Uterus (tissue), 4 donors: Measurements from ENCODE around the gene TMED10. TPM values are rescaled to one million over a fixed set of nuclear protein-coding genes. Genes with fewer than 3 reads are reported as not detected.

Source experiments
- DNase-seq, 2 donors: peaks; one replicate each; pipeline ENCODE4 v3.0.0-alpha.2; 2019 to 2020
- H3K27ac ChIP-seq, 2 donors: fragments of 200-600 bp; sonication (generic); 1 replicate in 1 of 2; 2 replicates in 1 of 2; pipeline ENCODE4 v1.5.1; 2016 to 2018
- H3K27me3 ChIP-seq, 2 donors: fragments of 200-600 bp; sonication (generic); one replicate each; pipeline ENCODE4 v1.5.1; 2018 to 2019; ENCODE audit warnings: control low read depth in 1 of 2
- H3K36me3 ChIP-seq, 2 donors: fragments of 200-600 bp; sonication (generic); one replicate each; pipeline ENCODE4 v1.5.1; 2019; ENCODE audit warnings: control low read depth in 1 of 2
- H3K4me1 ChIP-seq, 2 donors: fragments of 200-600 bp; sonication (generic); one replicate each; pipeline ENCODE4 v1.5.1; 2018 to 2019; ENCODE audit warnings: control low read depth in 1 of 2
- H3K4me3 ChIP-seq, 2 donors: fragments of 200-600 bp; sonication (generic); 1 replicate in 1 of 2; 2 replicates in 1 of 2; pipeline ENCODE4 v1.5.1; 2018 to 2019; ENCODE audit warnings: mild to moderate bottlenecking in 1 of 2
- H3K9me3 ChIP-seq, 2 donors: fragments of 200-600 bp; sonication (generic); one replicate each; pipeline ENCODE4 v1.5.1; 2019; ENCODE audit warnings: control low read depth in 1 of 2
- POLR2A ChIP-seq, 2 donors: fragments of 450-650 bp; IDR thresholded peaks; one replicate each; pipeline ENCODE4 v1.6.1; 2016; ENCODE audit warnings: antibody characterized with exemption in 2 of 2, mild to moderate bottlenecking in 1 of 2, moderate library complexity in 1 of 2
- intact Hi-C: fragments of 100-400 bp; cut with DNase I; formaldehyde crosslinking; loops from one replicate; pipeline ENCODE4 v1.15.1; 2023; ENCODE audit warnings: low total_unique reads
- total RNA-seq, 4 donors: library from RNA; depleted of rRNA in 3 of 4; stranded (reverse); fragments of >200 nt in 3 of 4; gene quantifications; one replicate each; pipeline versions ENCODE4 v1.1.0 to v1.2.4, GENCODE V29; 2014 to 2023
- TF ChIP-seq, protein P1 (sequence below), 4 experiments: fragments of 200-600 bp in 2 of 4; fragments of 450-650 bp in 2 of 4; sonication (generic) in 2 of 4; IDR thresholded peaks; one replicate each; pipeline ENCODE4 v1.5.1; 2016 to 2019; ENCODE audit warnings: antibody characterized with exemption in 4 of 4, mild to moderate bottlenecking in 2 of 4, moderate library complexity in 1 of 4
- donor health status: DM: yes; HTN: yes; CAD: no.

Gene TMED10
- 100 to 1,000 TPM; 206 to 389 (median 287) TPM for total RNA-seq

DNA sequence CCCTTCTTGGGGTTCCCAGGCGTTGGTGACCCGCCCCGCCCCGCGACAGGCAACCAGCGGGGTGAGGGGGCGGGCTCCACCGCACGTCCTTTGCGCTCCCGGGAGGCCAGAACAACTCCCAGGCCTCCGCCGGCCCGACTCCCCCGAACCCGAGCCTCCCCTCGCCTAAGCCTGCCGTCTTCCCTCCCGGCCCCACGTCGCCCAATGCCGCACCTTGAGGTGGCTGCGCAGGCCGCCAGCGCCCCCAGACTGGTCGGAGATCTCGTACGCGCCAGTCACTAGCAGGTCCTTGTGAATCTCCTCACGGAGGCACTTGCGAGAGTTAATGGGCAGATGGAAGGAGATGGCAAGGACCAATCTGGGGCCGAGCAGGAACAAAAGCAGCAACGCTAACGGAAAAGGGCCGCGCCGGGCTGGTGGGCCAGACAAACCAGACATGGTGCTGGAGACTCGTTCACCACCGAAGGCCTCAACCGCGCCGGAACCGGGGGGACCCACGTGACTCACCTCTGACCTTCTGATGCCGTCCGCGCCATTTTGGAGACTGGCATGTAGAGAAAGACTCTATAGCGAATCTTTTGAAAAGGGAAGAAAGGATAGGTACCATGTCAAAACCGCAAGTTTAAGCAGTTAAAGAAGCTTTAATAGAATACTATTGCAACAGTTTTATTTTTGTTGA, at the start of gene TMED10:
Gene TMED10 (minus strand): TSS at position 471 of the 679 bp plus-strand sequence. CDS start 33 bp downstream, at position 438.
- H3K27ac ChIP-seq, result peak within 1 kb of the TSS; percentile 91 to 97
- TF ChIP-seq POLR2A (IDR thresholded peaks at IDR 0.05), result peak; percentile 24 to 74
- TF ChIP-seq, protein P1, sequence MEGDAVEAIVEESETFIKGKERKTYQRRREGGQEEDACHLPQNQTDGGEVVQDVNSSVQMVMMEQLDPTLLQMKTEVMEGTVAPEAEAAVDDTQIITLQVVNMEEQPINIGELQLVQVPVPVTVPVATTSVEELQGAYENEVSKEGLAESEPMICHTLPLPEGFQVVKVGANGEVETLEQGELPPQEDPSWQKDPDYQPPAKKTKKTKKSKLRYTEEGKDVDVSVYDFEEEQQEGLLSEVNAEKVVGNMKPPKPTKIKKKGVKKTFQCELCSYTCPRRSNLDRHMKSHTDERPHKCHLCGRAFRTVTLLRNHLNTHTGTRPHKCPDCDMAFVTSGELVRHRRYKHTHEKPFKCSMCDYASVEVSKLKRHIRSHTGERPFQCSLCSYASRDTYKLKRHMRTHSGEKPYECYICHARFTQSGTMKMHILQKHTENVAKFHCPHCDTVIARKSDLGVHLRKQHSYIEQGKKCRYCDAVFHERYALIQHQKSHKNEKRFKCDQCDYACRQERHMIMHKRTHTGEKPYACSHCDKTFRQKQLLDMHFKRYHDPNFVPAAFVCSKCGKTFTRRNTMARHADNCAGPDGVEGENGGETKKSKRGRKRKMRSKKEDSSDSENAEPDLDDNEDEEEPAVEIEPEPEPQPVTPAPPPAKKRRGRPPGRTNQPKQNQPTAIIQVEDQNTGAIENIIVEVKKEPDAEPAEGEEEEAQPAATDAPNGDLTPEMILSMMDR (IDR thresholded peaks at IDR 0.05), result peak in 1 of 4 experiments; percentile 10
- H3K36me3 ChIP-seq, result no peaks in the 10 kb centered on the region
- peak within 1 kb of the TSS; percentile 90 to 97 for H3K4me3 ChIP-seq
- no peaks in the 10 kb centered on the region for H3K27me3 ChIP-seq
- no peaks in the 10 kb centered on the region for H3K9me3 ChIP-seq
- intact Hi-C loops, result no loop called here
- H3K4me1 ChIP-seq, result no peaks in the 10 kb centered on the region
- DNase-seq, result peak; percentile 87 to 89

DNA sequence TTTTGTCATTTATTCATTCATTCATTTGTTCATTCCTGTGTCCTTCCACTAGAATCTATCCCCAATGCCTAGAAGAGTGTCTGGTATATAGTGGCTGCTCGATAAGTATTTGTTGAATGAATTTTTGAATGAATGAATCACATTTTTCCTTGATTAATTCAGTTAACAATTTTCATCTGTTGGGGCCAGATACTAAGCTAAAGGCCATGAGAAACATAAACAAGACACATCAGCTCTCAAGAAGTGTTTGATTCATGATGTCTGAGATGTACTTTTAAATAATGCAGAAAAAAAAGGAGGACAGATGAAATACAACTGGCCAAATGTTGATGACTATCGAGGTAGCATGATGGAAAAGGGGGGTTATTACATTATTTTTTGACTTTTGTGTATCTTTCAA, 48.1 kb upstream of the TMED10 start:
- H3K4me1 ChIP-seq, result no peaks in the 10 kb centered on the region
- no peaks in the 10 kb centered on the region for H3K9me3 ChIP-seq
- no peak for DNase-seq
- TF ChIP-seq POLR2A (IDR thresholded peaks at IDR 0.05), result no peak
- TF ChIP-seq, protein P1 (IDR thresholded peaks at IDR 0.05), result no peak
- no peak overlapping the region for H3K27ac ChIP-seq
- no peaks in the 10 kb centered on the region for H3K36me3 ChIP-seq
- no peaks in the 10 kb centered on the region for H3K27me3 ChIP-seq
- intact Hi-C loops, result no loop called here
- no peak overlapping the region for H3K4me3 ChIP-seq

GRCh38 chr14:75223664-75224154, 47.3 kb upstream of the TMED10 start:
- no peaks in the 10 kb centered on the region for H3K4me1 ChIP-seq
- H3K9me3 ChIP-seq, result no peaks in the 10 kb centered on the region
- no peaks in the 10 kb centered on the region for H3K27me3 ChIP-seq
- no peak for DNase-seq
- intact Hi-C loops, result no loop called here
- H3K4me3 ChIP-seq, result no peak overlapping the region
- H3K36me3 ChIP-seq, result no peaks in the 10 kb centered on the region
- no peak overlapping the region for H3K27ac ChIP-seq
- TF ChIP-seq, protein P1 (IDR thresholded peaks at IDR 0.05), result no peak
- TF ChIP-seq POLR2A (IDR thresholded peaks at IDR 0.05), result no peak

GRCh38 chr14:75222208-75222701, 45.8 kb upstream of the TMED10 start:
- TF ChIP-seq, protein P1 (IDR thresholded peaks at IDR 0.05), result no peak
- no peak for TF ChIP-seq POLR2A (IDR thresholded peaks at IDR 0.05)
- Histone ChIP-seq H3K27me3 (no peaks in the 10 kb centered on the region), H3K36me3 (no peaks in the 10 kb centered on the region), H3K9me3 (no peaks in the 10 kb centered on the region), H3K27ac (no peak overlapping the region), H3K4me3 (no peak overlapping the region), H3K4me1 (no peaks in the 10 kb centered on the region)
- DNase-seq, result no peak
- intact Hi-C loops, result no loop called here

DNA sequence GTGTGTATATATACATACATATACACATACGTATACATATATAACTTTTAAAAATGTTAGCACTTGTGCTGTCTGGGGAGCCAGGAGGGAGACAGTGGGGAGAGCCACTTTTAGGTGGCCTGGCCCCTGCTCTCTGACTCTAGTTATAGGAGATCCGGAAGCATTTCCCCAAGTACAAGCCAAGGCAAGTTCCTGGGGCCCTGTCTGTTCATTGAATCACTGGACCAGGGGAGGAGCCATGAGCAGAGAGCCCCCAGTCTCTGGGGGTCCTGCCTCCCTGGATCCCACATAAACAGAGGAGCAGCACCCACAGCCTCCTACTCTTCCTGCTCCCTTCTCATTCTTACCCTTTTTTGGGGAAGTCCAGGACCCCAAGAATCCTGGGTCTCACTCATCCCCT, 45.4 kb upstream of the TMED10 start:
- no peak overlapping the region for H3K27ac ChIP-seq
- TF ChIP-seq, protein P1 (IDR thresholded peaks at IDR 0.05), result no peak
- no peak for TF ChIP-seq POLR2A (IDR thresholded peaks at IDR 0.05)
- DNase-seq, result no peak
- H3K36me3 ChIP-seq, result no peaks in the 10 kb centered on the region
- H3K9me3 ChIP-seq, result no peaks in the 10 kb centered on the region
- no peaks in the 10 kb centered on the region for H3K27me3 ChIP-seq
- no peaks in the 10 kb centered on the region for H3K4me1 ChIP-seq
- intact Hi-C loops, result no loop called here
- no peak overlapping the region for H3K4me3 ChIP-seq
